Neural cell (in vitro differentiated cells): ENCODE results near the gene KPTN. TPM values are rescaled to one million over a fixed set of nuclear protein-coding genes. Genes with fewer than 3 reads are reported as not detected.

Experiments used
- H2AFZ ChIP-seq: fragments of 200-600, 300-800 bp; sonication (generic), shearing (Covaris generic); 2 replicates; pipeline ENCODE4 v1.6.0; 2014; ENCODE audit warnings: low read depth, mild to moderate bottlenecking, antibody characterized with exemption, low read length, moderate library complexity
- H3F3A ChIP-seq: fragments of 200-600 bp; shearing (Covaris generic); 2 replicates; pipeline ENCODE4 v1.6.1; 2016; ENCODE audit warnings: mild to moderate bottlenecking, moderate library complexity, mixed read lengths, antibody characterized with exemption, low read length; ENCODE audit not compliant: insufficient read depth, poor library complexity, severe bottlenecking
- H3K27ac ChIP-seq: fragments of 200-600, 300-800 bp; sonication (generic), shearing (Covaris generic); 2 replicates; pipeline ENCODE4 v1.5.1; 2014; ENCODE audit warnings: mild to moderate bottlenecking, low read length, moderate library complexity
- H3K27me3 ChIP-seq: fragments of 300-800, 200-600 bp; sonication (generic), shearing (Covaris generic); 2 replicates; pipeline ENCODE4 v1.6.0; 2014; ENCODE audit warnings: mild to moderate bottlenecking, low read depth, low read length, moderate library complexity; ENCODE audit not compliant: insufficient read depth
- H3K36me3 ChIP-seq: fragments of 300-800, 200-600 bp; sonication (generic), shearing (Covaris generic); 2 replicates; pipeline ENCODE4 v1.5.1; 2014; ENCODE audit warnings: mild to moderate bottlenecking, antibody characterized with exemption, low read length, moderate library complexity; ENCODE audit not compliant: insufficient read depth
- H3K4me2 ChIP-seq: fragments of 300-800, 200-600 bp; sonication (generic), shearing (Covaris generic); 2 replicates; pipeline ENCODE4 v1.6.0; 2014; ENCODE audit warnings: mild to moderate bottlenecking, low read length
- H3K4me3 ChIP-seq: fragments of 300-800, 200-600 bp; sonication (generic), shearing (Covaris generic); 2 replicates; pipeline ENCODE4 v1.5.1; 2014; ENCODE audit warnings: mild to moderate bottlenecking, low read length, moderate library complexity
- H3K79me2 ChIP-seq: fragments of 200-600 bp; shearing (Covaris generic); replicated peaks from 2 replicates; pipeline ENCODE4 v1.6.0; 2014; ENCODE audit warnings: mild to moderate bottlenecking, low read length, moderate library complexity; ENCODE audit not compliant: insufficient read depth
- H3K9ac ChIP-seq: fragments of 300-800, 200-600 bp; sonication (generic), shearing (Covaris generic); 2 replicates; pipeline ENCODE4 v1.6.1; 2016; ENCODE audit warnings: mild to moderate bottlenecking, low read length, mixed read lengths
- H3K9me2 ChIP-seq: fragments of 200-600 bp; shearing (Covaris generic); 2 replicates; pipeline ENCODE4 v1.6.1; 2016; ENCODE audit warnings: mild to moderate bottlenecking, low read length, mixed read lengths; ENCODE audit not compliant: insufficient read depth
- H3K9me3 ChIP-seq: fragments of 200-600, 300-800 bp; sonication (generic), shearing (Covaris generic); 2 replicates; pipeline ENCODE4 v1.6.1; 2016; ENCODE audit warnings: mild to moderate bottlenecking, mixed run types, low read length, moderate library complexity, mixed read lengths
- H4K20me1 ChIP-seq: fragments of 200-600 bp; shearing (Covaris generic); 2 replicates; pipeline ENCODE4 v1.6.1; 2016; ENCODE audit warnings: mild to moderate bottlenecking, mixed run types; ENCODE audit not compliant: insufficient read depth
- CTCF ChIP-seq: fragments of 450-650 bp; IDR thresholded peaks from 2 replicates; pipeline ENCODE4 v1.5.1; 2014; ENCODE audit warnings: antibody characterized with exemption, mild to moderate bottlenecking, moderate library complexity; ENCODE audit not compliant: poor library complexity, severe bottlenecking
- EP300 ChIP-seq: fragments of 450-650 bp; conservative IDR thresholded peaks from 2 replicates; pipeline ENCODE4 v1.6.1; 2014; ENCODE audit warnings: antibody characterized with exemption, mild to moderate bottlenecking, moderate library complexity; ENCODE audit not compliant: poor library complexity, severe bottlenecking
- EZH2 ChIP-seq: fragments of 200-600, 300-800 bp; shearing (Covaris generic), sonication (generic); IDR thresholded peaks from 2 replicates; pipeline ENCODE4 v1.6.1; 2014; ENCODE audit warnings: antibody characterized with exemption, low read length, borderline replicate concordance, mild to moderate bottlenecking; ENCODE audit not compliant: insufficient read depth, poor library complexity, severe bottlenecking
- MXI1 ChIP-seq: fragments of 450-650 bp; conservative IDR thresholded peaks from 2 replicates; pipeline ENCODE4 v1.6.1; 2014; ENCODE audit warnings: antibody characterized with exemption, mild to moderate bottlenecking; ENCODE audit not compliant: poor library complexity, severe bottlenecking
- POLR2AphosphoS5 ChIP-seq: IDR thresholded peaks from 2 replicates; pipeline ENCODE4 v1.6.1; 2012
- RAD21 ChIP-seq: fragments of 450-650 bp; conservative IDR thresholded peaks from 2 replicates; pipeline ENCODE4 v1.6.1; 2014; ENCODE audit warnings: antibody characterized with exemption, mild to moderate bottlenecking, moderate library complexity
- REST ChIP-seq: IDR thresholded peaks from 2 replicates; pipeline ENCODE4 v1.6.1; 2012; ENCODE audit warnings: borderline replicate concordance
- SMC3 ChIP-seq: fragments of 450-650 bp; conservative IDR thresholded peaks from 2 replicates; pipeline ENCODE4 v1.6.1; 2014; ENCODE audit warnings: antibody characterized with exemption, mild to moderate bottlenecking, moderate library complexity; ENCODE audit not compliant: poor library complexity
- TAF1 ChIP-seq: IDR thresholded peaks from 2 replicates; pipeline ENCODE4 v1.6.1; 2012; ENCODE audit warnings: low read depth
- polyA plus RNA-seq: library from polyadenylated mRNA; depleted of rRNA; stranded (reverse); fragments of >200 nt; gene quantifications from 2 replicates; pipeline ENCODE4 v1.2.3, GENCODE V29; 2014

Gene KPTN
- polyA plus RNA-seq, 1 donor from 2014 or later, result 23.8 TPM

- no peaks in the 10 kb centered on the region for H3K9me2 ChIP-seq
- no peaks in the 10 kb centered on the region for H3K27me3 ChIP-seq
- H3K9me3 ChIP-seq, result no peaks in the 10 kb centered on the region
- no peak overlapping the region for H2AFZ ChIP-seq
- no peaks in the 10 kb centered on the region for H4K20me1 ChIP-seq
- H3K4me2 ChIP-seq, result no peak overlapping the region
- no peak overlapping the region for H3K27ac ChIP-seq
- no peaks in the 10 kb centered on the region for H3F3A ChIP-seq
- no peak overlapping the region for H3K9ac ChIP-seq
- no peak overlapping the region for H3K4me3 ChIP-seq
- H3K36me3 ChIP-seq, result no peaks in the 10 kb centered on the region
- TF ChIP-seq EZH2, result no peak
- TF ChIP-seq EP300, result no peak
- TF ChIP-seq TAF1, result no peak
- TF ChIP-seq CTCF, result no peak
- TF ChIP-seq RAD21, result no peak
- no peaks in the 10 kb centered on the region for H3K79me2 ChIP-seq
Measured at GRCh38 chr19:47485210-47485609, 1.2 kb upstream of the KPTN start.

- Histone ChIP-seq H3K9me3 (no peaks in the 10 kb centered on the region), H3K79me2 (no peaks in the 10 kb centered on the region), H3K9ac (peak overlapping the region; percentile 94), H3K27ac (peak overlapping the region; percentile 94), H3F3A (no peaks in the 10 kb centered on the region), H2AFZ (no peak overlapping the region), H3K9me2 (no peaks in the 10 kb centered on the region), H3K4me2 (peak overlapping the region; percentile 35), H4K20me1 (no peaks in the 10 kb centered on the region), H3K4me3 (peak overlapping the region; percentile 88), H3K36me3 (no peaks in the 10 kb centered on the region), H3K27me3 (no peaks in the 10 kb centered on the region)
- TF ChIP-seq RAD21 (no peak), EP300 (no peak), POLR2AphosphoS5 (no peak), TAF1 (no peak), SMC3 (no peak), CTCF (no peak), MXI1 (no peak)
Measured at GRCh38 chr19:47483200-47483599, 819 bp downstream of the KPTN start.

- H3K9me3 ChIP-seq, result no peaks in the 10 kb centered on the region
- H3K9ac ChIP-seq, result no peak overlapping the region
- no peak overlapping the region for H3K4me3 ChIP-seq
- H3K79me2 ChIP-seq, result no peaks in the 10 kb centered on the region
- no peaks in the 10 kb centered on the region for H3K9me2 ChIP-seq
- no peaks in the 10 kb centered on the region for H4K20me1 ChIP-seq
- H3K27me3 ChIP-seq, result no peaks in the 10 kb centered on the region
- H3K4me2 ChIP-seq, result no peak overlapping the region
- no peaks in the 10 kb centered on the region for H3K36me3 ChIP-seq
- no peak overlapping the region for H2AFZ ChIP-seq
- TF ChIP-seq REST, result no peak
- TF ChIP-seq EP300, result no peak
- no peak for TF ChIP-seq EZH2
- H3F3A ChIP-seq, result no peaks in the 10 kb centered on the region
- no peak overlapping the region for H3K27ac ChIP-seq
Measured at GRCh38 chr19:47481460-47482052, 2.5 kb downstream of the KPTN start.
